Muscle layer of duodenum (tissue), 2 donors: ENCODE measurements around the gene NEDD4.
"Not testable (repeated sequence)": the region's sequence is repeated elsewhere in the genome, so short reads cannot be mapped to it uniquely, and the experiment has no call there.

Experiments used
- H3K27ac ChIP-seq: one replicate; pipeline ENCODE4 v1.7.0; 2013; ENCODE audit warnings: mild to moderate bottlenecking, low read length
- H3K27me3 ChIP-seq: one replicate; pipeline ENCODE4 v1.7.0; 2013; ENCODE audit warnings: low read depth, mild to moderate bottlenecking, control low read depth, low read length
- H3K36me3 ChIP-seq, 2 donors: one replicate each; pipeline ENCODE4 v1.7.0; 2013; ENCODE audit warnings: low read length in 2 of 2, control low read depth in 1 of 2, mild to moderate bottlenecking in 1 of 2; ENCODE audit not compliant: insufficient read depth in 2 of 2, control insufficient read depth in 1 of 2
- H3K4me1 ChIP-seq, 2 donors: one replicate each; pipeline ENCODE4 v1.7.0; 2013; ENCODE audit warnings: low read length in 2 of 2, mild to moderate bottlenecking in 2 of 2, control low read depth in 1 of 2, moderate library complexity in 1 of 2; ENCODE audit not compliant: insufficient read depth in 2 of 2, control insufficient read depth in 1 of 2
- H3K4me3 ChIP-seq, 2 donors: one replicate each; pipeline ENCODE4 v1.7.0; 2013; ENCODE audit warnings: low read length in 2 of 2, low read depth in 1 of 2, mild to moderate bottlenecking in 1 of 2
- H3K9me3 ChIP-seq, 2 donors: one replicate each; pipeline ENCODE4 v1.7.0; 2013; ENCODE audit warnings: low read length in 2 of 2, control low read depth in 1 of 2, mild to moderate bottlenecking in 1 of 2; ENCODE audit not compliant: control insufficient read depth in 1 of 2
- donor health status: healthy.

Gene NEDD4

DNA sequence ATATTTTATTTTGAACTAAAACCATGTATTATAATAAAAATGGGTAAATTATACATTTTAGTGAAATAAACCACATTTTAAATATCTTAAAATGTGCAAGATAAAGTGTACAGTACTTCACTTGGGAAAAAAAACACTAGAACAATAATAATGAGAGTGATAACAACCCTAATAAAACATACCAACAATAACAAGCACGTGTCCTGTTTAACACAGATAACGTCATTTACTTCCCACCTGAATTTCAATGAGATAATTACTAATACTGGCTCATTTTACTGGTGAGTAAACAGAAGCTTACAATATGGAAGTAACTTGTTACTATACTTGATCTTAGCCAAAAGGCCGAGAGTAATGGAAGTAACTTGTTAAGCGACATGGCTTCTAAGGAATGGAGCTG, 140.3 kb downstream of the NEDD4 start:
- H3K27ac ChIP-seq = no peak overlapping the region
- peaks cover 16 to 33% of the 10 kb centered on the region in 2 donors for H3K36me3 ChIP-seq
- no peaks in the 10 kb centered on the region for H3K27me3 ChIP-seq
- no peaks in the 10 kb centered on the region for H3K9me3 ChIP-seq
- H3K4me3 ChIP-seq = no peak overlapping the region
- no peaks in the 10 kb centered on the region for H3K4me1 ChIP-seq

DNA sequence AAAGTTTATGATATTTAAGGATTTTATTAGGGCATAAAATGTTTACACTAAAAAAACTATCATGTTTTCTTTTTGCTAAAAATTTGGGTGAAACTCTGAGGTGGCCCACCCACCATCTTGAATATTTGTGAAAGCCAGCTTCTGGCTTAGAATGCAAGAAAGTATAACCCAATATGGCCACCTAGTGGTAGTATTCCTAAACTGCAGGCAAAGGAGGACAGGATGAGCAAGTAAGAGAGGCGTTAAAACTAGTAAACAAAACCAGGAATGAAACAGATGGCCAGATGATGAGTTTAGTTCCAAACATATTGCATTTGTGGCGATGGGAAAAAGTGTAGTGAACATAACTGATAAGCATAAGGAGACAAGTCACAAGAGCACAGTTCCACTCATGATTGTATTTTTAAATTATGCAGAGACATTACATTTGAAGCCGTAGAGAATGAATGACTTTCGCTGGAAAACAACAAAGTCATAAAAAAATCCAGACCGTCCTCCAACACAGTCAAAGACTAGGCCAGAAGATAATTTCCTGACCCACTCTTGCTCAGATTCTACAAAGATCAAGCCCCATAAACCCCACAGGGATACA, 147.2 kb downstream of the NEDD4 start:
- Histone ChIP-seq H3K4me1 (no peaks in the 10 kb centered on the region), H3K27me3 (no peaks in the 10 kb centered on the region), H3K4me3 (no peak overlapping the region), H3K27ac (no peak overlapping the region), H3K9me3 (no peaks in the 10 kb centered on the region), H3K36me3 (peaks cover 7 to 19% of the 10 kb centered on the region in 2 donors)

GRCh38 chr15:55842897-55843296, 150.5 kb downstream of the NEDD4 start:
- H3K4me1 ChIP-seq, H3K4me3 ChIP-seq, H3K27ac ChIP-seq, H3K9me3 ChIP-seq, H3K27me3 ChIP-seq: not testable (repeated sequence)
- H3K36me3 ChIP-seq = peaks cover under 1 to 14% of the 10 kb centered on the region in 2 donors

GRCh38 chr15:55835866-55836265, 157.5 kb downstream of the NEDD4 start:
- H3K4me3 ChIP-seq = no peak overlapping the region
- peaks cover 0 to 27% of the 10 kb centered on the region in 2 donors for H3K36me3 ChIP-seq
- H3K27me3 ChIP-seq = no peaks in the 10 kb centered on the region
- H3K9me3 ChIP-seq = no peaks in the 10 kb centered on the region
- H3K27ac ChIP-seq = no peak overlapping the region
- no peaks in the 10 kb centered on the region for H3K4me1 ChIP-seq

DNA sequence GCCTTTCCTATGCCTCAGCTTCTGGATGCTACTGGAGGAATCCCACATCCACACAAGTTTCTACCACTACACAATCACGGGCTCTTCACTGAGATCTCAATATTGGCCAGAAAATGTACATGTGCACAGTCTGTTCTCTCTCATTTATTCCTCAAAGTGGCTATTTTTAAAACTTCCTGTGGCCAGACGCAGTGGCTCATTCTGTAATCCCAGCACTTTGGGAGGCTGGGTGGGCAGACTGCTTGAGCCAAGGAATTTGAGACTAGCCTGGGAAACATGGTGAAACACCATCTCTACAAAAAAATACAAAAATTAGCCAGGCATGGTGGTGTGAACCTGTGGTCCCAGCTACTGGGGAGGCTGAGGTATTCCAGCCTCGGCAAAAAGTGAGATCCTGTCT, 159.1 kb downstream of the NEDD4 start:
- Histone ChIP-seq H3K27me3 (no peaks in the 10 kb centered on the region), H3K9me3 (no peaks in the 10 kb centered on the region), H3K4me3 (no peak overlapping the region), H3K27ac (no peak overlapping the region), H3K4me1 (no peaks in the 10 kb centered on the region), H3K36me3 (peaks cover 5 to 33% of the 10 kb centered on the region in 2 donors)

GRCh38 chr15:55829826-55830225, 163.6 kb downstream of the NEDD4 start:
- peaks cover 5 to 27% of the 10 kb centered on the region in 2 donors for H3K36me3 ChIP-seq
- no peaks in the 10 kb centered on the region for H3K27me3 ChIP-seq
- H3K4me3 ChIP-seq = no peak overlapping the region
- no peaks in the 10 kb centered on the region for H3K4me1 ChIP-seq
- H3K27ac ChIP-seq = no peak overlapping the region
- no peaks in the 10 kb centered on the region for H3K9me3 ChIP-seq

DNA sequence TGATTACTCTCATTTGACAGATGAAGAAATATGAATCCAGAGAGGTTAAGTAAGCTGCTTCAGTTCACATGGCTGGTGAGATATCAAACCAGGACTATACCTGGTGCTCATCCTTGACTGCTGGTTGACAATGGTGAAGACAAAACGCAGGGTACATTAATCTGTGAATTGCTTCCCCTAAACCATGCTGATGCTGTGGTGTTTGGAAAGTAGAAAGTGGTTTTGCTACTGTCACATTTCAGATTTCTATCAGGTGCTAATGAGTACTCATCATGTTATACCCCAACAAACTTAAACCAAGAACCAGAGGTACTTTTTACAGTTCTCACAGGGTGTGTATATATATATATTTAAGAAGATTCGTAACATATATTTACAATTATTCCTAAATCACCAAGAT, 165.5 kb downstream of the NEDD4 start:
- Histone ChIP-seq H3K9me3 (no peaks in the 10 kb centered on the region), H3K27me3 (no peaks in the 10 kb centered on the region), H3K36me3 (peaks cover 5 to 19% of the 10 kb centered on the region in 2 donors), H3K4me3 (no peak overlapping the region), H3K27ac (no peak overlapping the region), H3K4me1 (peaks cover 0 to 10% of the 10 kb centered on the region in 2 donors)

- Histone ChIP-seq H3K9me3 (no peaks in the 10 kb centered on the region), H3K4me1 (peaks cover 0 to 12% of the 10 kb centered on the region in 2 donors), H3K4me3 (no peak overlapping the region), H3K27me3 (no peaks in the 10 kb centered on the region), H3K27ac (no peak overlapping the region), H3K36me3 (peaks cover 5 to 11% of the 10 kb centered on the region in 2 donors)
Measured at GRCh38 chr15:55827204-55827603, 166.2 kb downstream of the NEDD4 start.

DNA sequence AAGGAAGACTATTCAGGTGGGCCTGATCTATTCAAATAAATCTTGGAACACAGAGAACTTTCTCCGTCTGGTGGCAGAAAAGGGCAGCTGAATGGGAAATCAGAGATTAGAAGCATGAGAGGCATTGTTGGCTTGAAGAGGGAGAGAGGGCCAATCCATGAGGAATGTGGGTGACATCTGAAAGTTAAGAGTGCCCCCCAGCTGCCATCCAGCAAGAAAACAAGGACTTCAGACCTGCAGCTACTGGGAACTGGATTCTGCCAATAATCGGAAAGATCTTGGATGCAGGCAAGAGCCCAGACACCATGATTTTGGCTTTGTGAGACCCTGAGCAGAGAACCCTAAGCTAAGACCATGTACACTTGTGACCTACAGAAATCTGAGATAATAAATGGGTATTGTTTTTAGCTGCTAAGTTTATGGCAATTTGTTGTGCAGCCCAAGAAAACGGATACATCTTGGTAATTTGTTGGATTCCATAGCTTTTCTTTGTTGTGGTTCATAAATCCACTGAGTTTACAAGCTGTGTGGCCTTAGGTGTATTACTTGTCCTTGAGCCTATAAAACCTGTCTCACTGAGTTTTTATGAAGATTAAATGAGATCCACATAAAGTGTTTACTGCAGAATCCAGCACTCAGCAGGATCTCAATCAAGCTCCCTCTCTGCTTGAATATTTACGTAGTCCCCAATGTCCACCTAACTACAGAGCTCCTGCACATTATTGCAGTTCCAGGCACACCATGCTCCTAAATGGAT, 168.4 kb downstream of the NEDD4 start:
- H3K4me1 ChIP-seq = peaks cover 0 to 12% of the 10 kb centered on the region in 2 donors
- no peak overlapping the region for H3K4me3 ChIP-seq
- no peak overlapping the region for H3K27ac ChIP-seq
- H3K27me3 ChIP-seq = no peaks in the 10 kb centered on the region
- peaks cover under 1 to 3% of the 10 kb centered on the region in 2 donors for H3K36me3 ChIP-seq
- no peaks in the 10 kb centered on the region for H3K9me3 ChIP-seq

DNA sequence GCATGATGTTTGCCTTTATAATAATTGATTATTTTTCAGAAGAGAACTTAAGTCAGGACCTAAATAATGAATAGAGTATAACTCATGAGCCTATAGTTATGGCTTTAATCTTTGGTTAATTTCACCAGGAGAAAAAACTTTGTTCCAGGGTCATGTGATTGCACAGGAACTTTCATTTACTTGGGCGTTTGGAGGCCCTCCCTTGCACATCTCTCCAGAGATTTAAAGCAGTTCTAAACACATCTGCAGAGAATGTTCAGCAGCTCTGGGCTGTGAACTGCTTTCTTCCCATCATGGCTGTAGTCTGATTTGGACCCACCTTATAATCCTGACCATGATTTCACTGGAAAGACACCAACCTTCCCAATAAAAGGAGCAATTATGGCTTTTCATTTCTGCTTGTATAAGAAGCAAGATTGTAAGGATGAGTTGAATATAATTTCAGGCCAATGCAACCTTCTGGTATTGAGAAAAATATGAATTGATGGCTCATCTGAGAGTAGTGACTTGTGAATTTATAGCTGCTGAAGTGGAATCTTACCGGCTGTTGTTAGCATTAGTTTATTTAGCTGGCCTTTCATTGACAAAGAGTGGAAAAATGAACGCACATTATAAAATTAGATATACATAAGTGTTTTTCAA, 169.6 kb downstream of the NEDD4 start:
- no peaks in the 10 kb centered on the region for H3K9me3 ChIP-seq
- H3K27ac ChIP-seq = no peak overlapping the region
- H3K27me3 ChIP-seq = no peaks in the 10 kb centered on the region
- no peaks in the 10 kb centered on the region for H3K36me3 ChIP-seq
- no peak overlapping the region for H3K4me3 ChIP-seq
- H3K4me1 ChIP-seq = peaks cover 0 to 12% of the 10 kb centered on the region in 2 donors

GRCh38 chr15:55823191-55823670, 170.2 kb downstream of the NEDD4 start:
- Histone ChIP-seq H3K36me3 (no peaks in the 10 kb centered on the region), H3K9me3 (no peaks in the 10 kb centered on the region), H3K4me3 (no peak overlapping the region), H3K27ac (no peak overlapping the region), H3K27me3 (no peaks in the 10 kb centered on the region), H3K4me1 (peaks cover 0 to 12% of the 10 kb centered on the region in 2 donors)
